ENCODE results near the gene ZNF189. TPM values are rescaled to one million over a fixed set of nuclear protein-coding genes. Genes with fewer than 3 reads are reported as not detected.

Gene ZNF189
- total RNA-seq, 2 donors from 2014 or later: 11.1 to 12.6 TPM

- Mint-ChIP-seq H3K27ac (no peak overlapping the region), H3K27me3 (no peaks in the 10 kb centered on the region), H3K4me3 (no peak overlapping the region), H3K4me1 (ENCODE audit: low read depth in 2 of 2) (no peaks in the 10 kb centered on the region), H3K9me3 (peaks cover 25% of the 10 kb centered on the region), H3K36me3 (peaks cover 43% of the 10 kb centered on the region)
- no peak for ATAC-seq
- DNase-seq (ENCODE audit: low spot score): no peak
Measured at GRCh38 chr9:101418518-101419430, 20.1 kb downstream of the ZNF189 start.

DNA sequence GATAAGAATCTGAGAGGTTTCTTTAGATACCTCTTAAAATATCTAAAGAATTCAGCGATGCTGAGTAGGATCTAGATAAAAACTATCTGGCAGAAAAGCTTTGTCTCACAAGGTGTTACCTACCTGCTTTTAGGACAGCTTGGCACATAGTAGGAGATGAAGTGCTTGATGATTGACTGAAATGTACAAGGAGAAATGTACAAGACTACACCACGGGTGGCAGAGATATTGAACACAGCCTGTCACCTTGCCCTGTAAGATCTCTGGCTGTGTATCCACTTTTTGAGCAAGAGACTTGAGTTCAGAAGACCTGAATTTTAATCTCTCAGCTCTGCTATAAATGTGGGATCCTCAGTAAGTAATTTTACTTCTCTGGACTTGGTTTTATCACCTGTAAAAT, 21.2 kb downstream of the ZNF189 start:
- no peak overlapping the region for H3K27ac Mint-ChIP-seq
- DNase-seq (ENCODE audit: low spot score) (no peak), ATAC-seq (no peak)
- H3K4me1 Mint-ChIP-seq (ENCODE audit: low read depth in 2 of 2): no peaks in the 10 kb centered on the region
- peaks cover 3 to 7% of the 10 kb centered on the region in 2 donors for H3K27me3 Mint-ChIP-seq
- no peak overlapping the region for H3K4me3 Mint-ChIP-seq
- H3K9me3 Mint-ChIP-seq: peaks cover 24% of the 10 kb centered on the region
- peaks cover 40% of the 10 kb centered on the region for H3K36me3 Mint-ChIP-seq

- H3K4me1 Mint-ChIP-seq (ENCODE audit: low read depth in 2 of 2): no peaks in the 10 kb centered on the region
- peaks cover 22% of the 10 kb centered on the region for H3K9me3 Mint-ChIP-seq
- peaks cover 3 to 7% of the 10 kb centered on the region in 2 donors for H3K27me3 Mint-ChIP-seq
- DNase-seq (ENCODE audit: low spot score): no peak
- H3K27ac Mint-ChIP-seq: no peak overlapping the region
- H3K36me3 Mint-ChIP-seq: peaks cover 33% of the 10 kb centered on the region
- H3K4me3 Mint-ChIP-seq: no peak overlapping the region
- ATAC-seq: no peak
Measured at GRCh38 chr9:101421653-101422065, 23.0 kb downstream of the ZNF189 start.

GRCh38 chr9:101427358-101427757, 28.7 kb downstream of the ZNF189 start:
- H3K4me3 Mint-ChIP-seq: no peak overlapping the region
- H3K27ac Mint-ChIP-seq: no peak overlapping the region
- no peak for ATAC-seq
- no peaks in the 10 kb centered on the region for H3K4me1 Mint-ChIP-seq (ENCODE audit: low read depth in 2 of 2)
- peaks cover 14% of the 10 kb centered on the region for H3K36me3 Mint-ChIP-seq
- DNase-seq (ENCODE audit: low spot score): no peak
- H3K9me3 Mint-ChIP-seq: peaks cover 12% of the 10 kb centered on the region
- peaks cover 13 to 21% of the 10 kb centered on the region in 2 donors for H3K27me3 Mint-ChIP-seq

DNA sequence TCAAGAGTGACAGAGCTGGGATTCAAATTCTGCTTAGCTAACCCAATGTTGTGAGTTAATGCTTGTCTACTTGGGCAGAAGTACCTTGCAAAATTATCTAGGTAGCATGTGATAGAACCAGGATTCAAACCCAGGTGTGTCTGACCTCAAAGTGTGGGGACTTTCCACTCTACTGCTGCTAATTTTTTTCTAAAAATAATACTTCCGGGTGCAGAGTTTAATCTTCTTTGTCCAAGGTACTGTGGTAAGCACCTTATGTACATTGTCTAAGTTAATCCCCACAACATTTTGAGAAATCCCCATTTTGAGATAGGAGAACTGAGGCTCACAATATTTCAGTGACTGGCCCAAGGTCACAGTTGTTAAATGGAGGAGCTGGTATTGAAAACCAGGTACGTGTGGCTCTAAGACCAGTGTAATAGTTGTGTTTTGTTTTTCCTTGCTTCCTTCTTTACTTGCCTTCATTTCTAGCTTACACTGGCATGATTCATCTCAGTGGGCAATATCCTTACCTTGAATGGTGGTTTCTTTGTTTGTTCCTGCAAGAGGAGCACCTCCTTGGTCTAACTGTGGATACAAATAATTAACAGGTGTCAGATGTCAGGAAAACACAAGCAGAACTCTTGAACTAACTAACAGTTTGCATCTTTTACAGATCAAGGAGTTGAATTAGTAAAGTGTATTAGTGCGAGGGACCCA, 29.5 kb downstream of the ZNF189 start:
- H3K4me1 Mint-ChIP-seq (ENCODE audit: low read depth in 2 of 2): no peaks in the 10 kb centered on the region
- no peak overlapping the region for H3K4me3 Mint-ChIP-seq
- H3K36me3 Mint-ChIP-seq: peaks cover 14% of the 10 kb centered on the region
- peaks cover 11% of the 10 kb centered on the region for H3K9me3 Mint-ChIP-seq
- DNase-seq (ENCODE audit: low spot score) (no peak), ATAC-seq (no peak)
- H3K27me3 Mint-ChIP-seq: peaks cover 13 to 21% of the 10 kb centered on the region in 2 donors
- H3K27ac Mint-ChIP-seq: no peak overlapping the region

DNA sequence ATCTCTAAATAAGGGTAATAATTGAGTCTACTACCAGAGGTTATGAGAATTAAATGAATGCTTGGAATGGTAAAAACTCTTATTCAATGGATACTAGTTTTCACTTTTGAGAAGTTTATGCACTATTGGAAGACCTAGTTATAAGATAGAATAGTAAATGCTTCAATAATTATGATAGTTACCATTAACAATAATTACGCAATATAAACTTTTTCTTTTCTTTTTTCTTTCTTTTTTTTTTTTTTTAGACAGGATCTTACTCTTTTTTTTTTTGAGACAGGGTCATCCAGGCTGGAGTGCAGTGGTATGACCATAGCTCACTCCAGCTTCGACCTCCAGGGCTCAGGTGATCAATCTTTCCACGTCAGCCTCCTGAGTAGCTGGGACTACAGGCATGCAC, 30.3 kb downstream of the ZNF189 start:
- peaks cover 6% of the 10 kb centered on the region for H3K36me3 Mint-ChIP-seq
- peaks cover 13 to 21% of the 10 kb centered on the region in 2 donors for H3K27me3 Mint-ChIP-seq
- H3K4me3 Mint-ChIP-seq: no peak overlapping the region
- no peaks in the 10 kb centered on the region for H3K4me1 Mint-ChIP-seq (ENCODE audit: low read depth in 2 of 2)
- no peak for ATAC-seq
- H3K27ac Mint-ChIP-seq: no peak overlapping the region
- no peak for DNase-seq (ENCODE audit: low spot score)
- peaks cover 5% of the 10 kb centered on the region for H3K9me3 Mint-ChIP-seq

DNA sequence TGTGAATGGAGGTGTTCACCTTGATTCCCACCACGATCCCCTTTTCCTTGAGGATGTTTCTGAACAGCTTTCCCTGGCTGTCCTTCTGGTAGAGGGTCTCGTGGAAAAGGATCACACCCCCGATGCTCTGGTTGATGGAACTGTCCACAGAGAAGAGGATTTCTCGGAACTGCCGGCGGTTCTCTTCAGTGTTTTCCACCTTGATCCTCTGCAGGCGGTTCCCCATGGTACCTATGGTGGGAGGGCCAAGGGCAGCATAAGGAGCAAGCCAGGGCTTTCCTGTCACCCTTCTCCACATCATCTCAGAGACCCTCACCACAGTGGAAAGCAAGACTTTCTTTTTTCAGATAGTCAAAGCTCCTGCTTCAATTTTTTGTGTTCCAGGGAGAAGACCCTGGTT, 31.1 kb downstream of the ZNF189 start:
- DNase-seq (ENCODE audit: low spot score) (no peak), ATAC-seq (no peak)
- Mint-ChIP-seq H3K27me3 (peaks cover 12 to 15% of the 10 kb centered on the region in 2 donors), H3K4me3 (no peak overlapping the region), H3K4me1 (ENCODE audit: low read depth in 2 of 2) (no peaks in the 10 kb centered on the region), H3K36me3 (no peaks in the 10 kb centered on the region), H3K27ac (no peak overlapping the region), H3K9me3 (peaks cover 2% of the 10 kb centered on the region)

GRCh38 chr9:101432171-101432570, 33.5 kb downstream of the ZNF189 start:
- Mint-ChIP-seq H3K4me1 (ENCODE audit: low read depth in 2 of 2) (no peaks in the 10 kb centered on the region), H3K27me3 (peaks cover 22 to 39% of the 10 kb centered on the region in 2 donors), H3K4me3 (no peak overlapping the region), H3K36me3 (no peaks in the 10 kb centered on the region), H3K27ac (no peak overlapping the region), H3K9me3 (peaks cover 2% of the 10 kb centered on the region)
- ATAC-seq (no peak), DNase-seq (ENCODE audit: low spot score) (no peak)

GRCh38 chr9:101432740-101433139, 34.1 kb downstream of the ZNF189 start:
- Mint-ChIP-seq H3K4me3 (no peak overlapping the region), H3K27ac (no peak overlapping the region), H3K27me3 (peaks cover 22 to 40% of the 10 kb centered on the region in 2 donors), H3K9me3 (peaks cover 2% of the 10 kb centered on the region), H3K36me3 (no peaks in the 10 kb centered on the region), H3K4me1 (ENCODE audit: low read depth in 2 of 2) (no peaks in the 10 kb centered on the region)
- DNase-seq (ENCODE audit: low spot score) (no peak), ATAC-seq (no peak)

- Mint-ChIP-seq H3K36me3 (no peaks in the 10 kb centered on the region), H3K4me3 (no peak overlapping the region)
Measured at GRCh38 chr9:101433229-101433628, 34.6 kb downstream of the ZNF189 start.

GRCh38 chr9:101434998-101435397, 36.3 kb downstream of the ZNF189 start:
- Mint-ChIP-seq H3K4me1 (ENCODE audit: low read depth in 2 of 2) (no peaks in the 10 kb centered on the region), H3K36me3 (no peaks in the 10 kb centered on the region), H3K9me3 (no peaks in the 10 kb centered on the region), H3K4me3 (no peak overlapping the region), H3K27ac (no peak overlapping the region), H3K27me3 (peaks cover 17 to 34% of the 10 kb centered on the region in 2 donors)
- no peak for DNase-seq (ENCODE audit: low spot score)
- ATAC-seq: no peak

More at GRCh38 chr9:101433229-101433628, 34.6 kb downstream of the ZNF189 start:
- ATAC-seq (no peak), DNase-seq (ENCODE audit: low spot score) (no peak)
- Mint-ChIP-seq H3K4me1 (ENCODE audit: low read depth in 2 of 2) (no peaks in the 10 kb centered on the region), H3K27ac (no peak overlapping the region), H3K27me3 (peaks cover 19 to 37% of the 10 kb centered on the region in 2 donors), H3K9me3 (peaks cover 2% of the 10 kb centered on the region)

DNA sequence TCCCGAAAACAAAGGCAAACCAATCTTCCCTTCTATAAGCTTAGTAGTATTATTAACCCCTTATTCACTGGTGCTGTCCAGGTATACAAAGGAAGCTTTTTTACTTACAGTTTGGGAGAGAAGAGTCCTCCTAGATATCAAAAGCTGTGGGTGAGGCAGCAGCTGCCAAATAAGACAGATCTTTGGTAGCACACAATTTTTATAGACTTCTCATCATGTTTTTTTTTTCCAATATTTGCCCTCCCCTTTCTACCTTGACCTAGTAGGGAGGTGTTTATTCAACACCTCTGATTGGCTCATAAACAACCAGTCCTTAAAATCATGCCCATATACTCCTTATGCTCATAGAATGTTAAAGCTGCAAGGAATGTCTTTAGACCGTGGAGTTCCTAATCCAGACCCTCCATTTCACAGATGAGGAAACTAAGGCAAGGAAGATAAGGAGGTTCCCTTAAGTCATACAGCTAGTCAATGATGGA, 37.0 kb downstream of the ZNF189 start, which contains the start of gene ALDOB:
TSS of gene ALDOB (minus strand) at position 174 of the 479 bp plus-strand sequence. CDS start 4,887 bp downstream, outside the sequence.
- Mint-ChIP-seq H3K36me3 (no peaks in the 10 kb centered on the region), H3K27ac (no peak within 1 kb of the TSS)

DNA sequence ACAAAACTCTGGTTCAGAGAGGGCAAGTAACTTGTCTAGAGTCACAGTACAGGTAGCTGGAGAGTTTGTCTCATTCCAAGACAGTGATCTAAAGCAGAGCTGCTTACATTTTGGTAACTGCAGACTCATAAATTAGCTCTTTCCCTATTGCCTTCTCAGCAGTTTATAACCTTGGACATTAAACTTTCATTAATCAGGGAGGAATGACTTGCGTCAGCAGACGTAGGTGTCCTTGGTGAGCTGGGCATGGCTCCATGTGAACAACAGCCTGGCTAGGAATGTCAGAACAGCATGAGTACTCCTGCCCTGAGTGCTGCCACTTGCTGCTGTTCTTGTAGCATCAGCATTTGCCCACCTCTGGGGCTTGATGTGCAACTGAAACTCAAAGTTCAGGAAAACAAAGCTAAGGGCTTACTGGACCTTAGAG, 39.2 kb downstream of the ZNF189 start:
- Mint-ChIP-seq H3K4me3 (no peak overlapping the region), H3K27ac (no peak overlapping the region), H3K27me3 (peaks cover 18 to 40% of the 10 kb centered on the region in 2 donors), H3K9me3 (no peaks in the 10 kb centered on the region), H3K4me1 (ENCODE audit: low read depth in 2 of 2) (no peaks in the 10 kb centered on the region), H3K36me3 (no peaks in the 10 kb centered on the region)
- DNase-seq (ENCODE audit: low spot score) (no peak), ATAC-seq (no peak)

More for the DNA sequence above, 37.0 kb downstream of the ZNF189 start, which contains the start of gene ALDOB:
- ATAC-seq (no peak), DNase-seq (ENCODE audit: low spot score) (no peak)
- H3K9me3 Mint-ChIP-seq: no peaks in the 10 kb centered on the region
- no peak within 1 kb of the TSS for H3K4me3 Mint-ChIP-seq
- peaks cover 19 to 38% of the 10 kb centered on the region in 2 donors for H3K27me3 Mint-ChIP-seq
- H3K4me1 Mint-ChIP-seq (ENCODE audit: low read depth in 2 of 2): no peaks in the 10 kb centered on the region

GRCh38 chr9:101438523-101438922, 39.9 kb downstream of the ZNF189 start:
- DNase-seq (ENCODE audit: low spot score): no peak
- ATAC-seq: no peak
- no peaks in the 10 kb centered on the region for H3K4me1 Mint-ChIP-seq (ENCODE audit: low read depth in 2 of 2)
- no peak overlapping the region for H3K4me3 Mint-ChIP-seq
- H3K9me3 Mint-ChIP-seq: no peaks in the 10 kb centered on the region
- H3K27ac Mint-ChIP-seq: no peak overlapping the region
- peaks cover 21 to 47% of the 10 kb centered on the region in 2 donors for H3K27me3 Mint-ChIP-seq
- H3K36me3 Mint-ChIP-seq: no peaks in the 10 kb centered on the region
